ENCODE data around the gene OSBPL6. TPM values are rescaled to one million over a fixed set of nuclear protein-coding genes. Genes with fewer than 3 reads are reported as not detected.

The OSBPL6 gene
- total RNA-seq, 1 experiment from 2014 or later: 43.1 TPM

GRCh38 chr2:178251151-178251955 is 57.0 kb downstream of the OSBPL6 start:
- TF ChIP-seq CTCF (IDR thresholded peaks at IDR 0.05; ENCODE audit: unreplicated experiment): no peak
- CTCF ChIA-PET: interaction anchor here (0.6 kb wide), 1 partner anchor 118 kb away, joined by 4 read pairs; no protein-coding TSS in a partner anchor
- Mint-ChIP-seq H3K36me3 (ENCODE audit: insufficient read depth, unreplicated experiment) (peaks cover 8% of the 10 kb centered on the region), H3K27me3 (ENCODE audit: insufficient read depth, unreplicated experiment) (no peaks in the 10 kb centered on the region), H3K9me3 (ENCODE audit: unreplicated experiment) (no peaks in the 10 kb centered on the region), H3K27ac (ENCODE audit: low read depth, unreplicated experiment) (no peak overlapping the region), H3K4me1 (ENCODE audit: insufficient read depth, unreplicated experiment) (peaks cover 24% of the 10 kb centered on the region), H3K4me3 (ENCODE audit: unreplicated experiment) (no peak overlapping the region)
- POLR2A ChIA-PET: no interaction called here
- DNase-seq (ENCODE audit: unreplicated experiment): no peak
- intact Hi-C loops (cut with micrococcal nuclease): no loop called here
- no TSS peak for BruUV-seq (replicated peaks)

GRCh38 chr2:178256382-178257042 is 62.2 kb downstream of the OSBPL6 start:
- H3K4me3 Mint-ChIP-seq (ENCODE audit: unreplicated experiment): no peak overlapping the region
- POLR2A ChIA-PET: interaction anchor here (0.7 to 4.0 kb wide), 3 partner anchors 10 to 111 kb away, joined by 4 to 20 read pairs (median 7); no protein-coding TSS in a partner anchor
- no peaks in the 10 kb centered on the region for H3K27me3 Mint-ChIP-seq (ENCODE audit: insufficient read depth, unreplicated experiment)
- BruUV-seq (replicated peaks): no TSS peak
- DNase-seq (ENCODE audit: unreplicated experiment): no peak
- CTCF ChIA-PET: interaction anchor here (0.6 to 0.7 kb wide), 2 partner anchors 22 to 69 kb away, joined by 3 read pairs; no protein-coding TSS in a partner anchor
- no peak for TF ChIP-seq CTCF (IDR thresholded peaks at IDR 0.05; ENCODE audit: unreplicated experiment)
- intact Hi-C loops (cut with micrococcal nuclease): no loop called here
- peaks cover 8% of the 10 kb centered on the region for H3K36me3 Mint-ChIP-seq (ENCODE audit: insufficient read depth, unreplicated experiment)
- H3K9me3 Mint-ChIP-seq (ENCODE audit: unreplicated experiment): no peaks in the 10 kb centered on the region
- H3K27ac Mint-ChIP-seq (ENCODE audit: low read depth, unreplicated experiment): no peak overlapping the region
- peaks cover 15% of the 10 kb centered on the region for H3K4me1 Mint-ChIP-seq (ENCODE audit: insufficient read depth, unreplicated experiment)

GRCh38 chr2:178257127-178257526 is 62.8 kb downstream of the OSBPL6 start:
- no peaks in the 10 kb centered on the region for H3K9me3 Mint-ChIP-seq (ENCODE audit: unreplicated experiment)
- no peak overlapping the region for H3K27ac Mint-ChIP-seq (ENCODE audit: low read depth, unreplicated experiment)
- DNase-seq (ENCODE audit: unreplicated experiment): no peak
- CTCF ChIA-PET: interaction anchor here (0.6 to 0.7 kb wide), 2 partner anchors 68 to 116 kb away, joined by 3 read pairs; no protein-coding TSS in a partner anchor
- H3K4me3 Mint-ChIP-seq (ENCODE audit: unreplicated experiment): no peak overlapping the region
- no TSS peak for BruUV-seq (replicated peaks)
- no peaks in the 10 kb centered on the region for H3K27me3 Mint-ChIP-seq (ENCODE audit: insufficient read depth, unreplicated experiment)
- peaks cover 10% of the 10 kb centered on the region for H3K4me1 Mint-ChIP-seq (ENCODE audit: insufficient read depth, unreplicated experiment)
- peaks cover 8% of the 10 kb centered on the region for H3K36me3 Mint-ChIP-seq (ENCODE audit: insufficient read depth, unreplicated experiment)
- POLR2A ChIA-PET: interaction anchor here (1.3 to 4.0 kb wide), 3 partner anchors 11 to 40 kb away, joined by 3 to 20 read pairs (median 7); no protein-coding TSS in a partner anchor
- intact Hi-C loops (cut with micrococcal nuclease): no loop called here
- TF ChIP-seq CTCF (IDR thresholded peaks at IDR 0.05; ENCODE audit: unreplicated experiment): no peak

GRCh38 chr2:178258916-178259315 is 64.6 kb downstream of the OSBPL6 start:
- no peak for TF ChIP-seq CTCF (IDR thresholded peaks at IDR 0.05; ENCODE audit: unreplicated experiment)
- CTCF ChIA-PET: interaction anchor here (0.6 to 1.5 kb wide), 5 partner anchors 9 to 154 kb away, joined by 3 to 7 read pairs (median 3); no protein-coding TSS in a partner anchor
- no peaks in the 10 kb centered on the region for H3K9me3 Mint-ChIP-seq (ENCODE audit: unreplicated experiment)
- H3K4me3 Mint-ChIP-seq (ENCODE audit: unreplicated experiment): no peak overlapping the region
- no peaks in the 10 kb centered on the region for H3K27me3 Mint-ChIP-seq (ENCODE audit: insufficient read depth, unreplicated experiment)
- no TSS peak for BruUV-seq (replicated peaks)
- peak overlapping the region; percentile 50 for H3K27ac Mint-ChIP-seq (ENCODE audit: low read depth, unreplicated experiment)
- POLR2A ChIA-PET: interaction anchor here (1.5 to 4.0 kb wide), 5 partner anchors 10 to 63 kb away, joined by 6 to 24 read pairs (median 7); no protein-coding TSS in a partner anchor
- DNase-seq (ENCODE audit: unreplicated experiment): peak; percentile 35
- peaks cover 5% of the 10 kb centered on the region for H3K36me3 Mint-ChIP-seq (ENCODE audit: insufficient read depth, unreplicated experiment)
- peaks cover 10% of the 10 kb centered on the region for H3K4me1 Mint-ChIP-seq (ENCODE audit: insufficient read depth, unreplicated experiment)
- intact Hi-C loops (cut with micrococcal nuclease): no loop called here

All from MCF 10A (cell line).